HepG2 (cell line): ENCODE data around the gene FCGR1A.
"Not testable (repeated sequence)": the region's sequence is repeated elsewhere in the genome, so short reads cannot be mapped to it uniquely, and the experiment has no call there.

ENCODE experiments used
- ATRX ChIP-seq: sonication (generic); formaldehyde crosslinking; IDR thresholded peaks from 2 replicates; pipeline ENCODE4 v1.4.0; 2020; ENCODE audit warnings: missing genetic modification reagents, borderline replicate concordance
- CHD4 ChIP-seq: fragments of 200-600 bp; sonication (generic); IDR thresholded peaks from 2 replicates; pipeline ENCODE4 v1.7.0; 2017; ENCODE audit warnings: mild to moderate bottlenecking, low read length, borderline replicate concordance
- CREM ChIP-seq, 2 experiments: sonication (generic) in 1 of 2; formaldehyde crosslinking in 1 of 2; IDR thresholded peaks; 2 replicates each; pipeline versions ENCODE4 v1.4.0 to v1.6.1; 2016 to 2020; ENCODE audit warnings: antibody characterized with exemption in 1 of 2, mild to moderate bottlenecking in 1 of 2, missing genetic modification reagents in 1 of 2
- DNMT1 ChIP-seq: sonication (generic); formaldehyde crosslinking; IDR thresholded peaks from 2 replicates; pipeline ENCODE4 v1.5.1; 2020; ENCODE audit warnings: mild to moderate bottlenecking, missing genetic modification reagents
- FOXK2 ChIP-seq: fragments of 450-650 bp; IDR thresholded peaks from 2 replicates; pipeline ENCODE4 v1.6.1; 2016
- SMAD9 ChIP-seq: sonication (generic); formaldehyde crosslinking; IDR thresholded peaks from 2 replicates; pipeline ENCODE4 v1.5.1; 2020; ENCODE audit warnings: mild to moderate bottlenecking, missing genetic modification reagents
- SUZ12 ChIP-seq: fragments of 150-350 bp; IDR thresholded peaks from 2 replicates; pipeline ENCODE4 v1.6.1; 2014; ENCODE audit warnings: low read depth, low read length
- TCF7 ChIP-seq: sonication (generic); IDR thresholded peaks from 2 replicates; pipeline ENCODE4 v1.6.1; 2016; ENCODE audit warnings: antibody characterized with exemption, low read depth
- TP53 ChIP-seq: sonication (generic); formaldehyde crosslinking; conservative IDR thresholded peaks from 2 replicates; pipeline ENCODE4 v1.4.0; 2020; ENCODE audit warnings: missing genetic modification reagents
- ZFYVE20 ChIP-seq: sonication (generic); formaldehyde crosslinking; IDR thresholded peaks from 2 replicates; pipeline ENCODE4 v1.8.0; 2023; ENCODE audit warnings: low read depth, mild to moderate bottlenecking, moderate library complexity, missing genetic modification reagents, borderline replicate concordance

- TF ChIP-seq FOXK2; TCF7; ZFYVE20; DNMT1; CHD4; ATRX; SUZ12; TP53 (CRISPR knock-in tag); CREM (IDR thresholded peaks at IDR 0.05); CREM (CRISPR knock-in tag; IDR thresholded peaks at IDR 0.05); SMAD9 (CRISPR knock-in tag): not testable (repeated sequence)
These were observed 10.7 kb upstream of the FCGR1A start for GRCh38 chr1:149771653-149772425.
